NCI-H446 treated with DMSO at 0.1 percent for 48 hours (cell line): ENCODE data around the gene MEF2A.

ENCODE experiments used
- DNase-seq: peaks from one replicate; lab custom pipeline; 2025; lab: John Stamatoyannopoulos, UW

Gene MEF2A

GRCh38 chr15:99564221-99565048, 1.3 kb upstream of the MEF2A start:
- DNase-seq: peak; percentile 18

DNA sequence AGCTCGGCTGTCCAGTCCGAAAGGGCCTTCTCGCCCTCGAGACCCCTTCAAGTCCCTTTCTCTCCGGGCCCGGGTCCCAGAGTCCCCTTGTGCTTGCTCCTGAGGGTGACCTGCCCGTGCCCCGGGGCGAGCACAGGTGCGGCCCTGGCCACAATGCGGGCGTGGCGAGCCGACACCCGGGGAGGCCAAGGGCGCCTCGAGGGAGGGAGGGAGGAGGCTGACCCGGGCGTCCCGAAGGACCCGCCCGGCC, 810 bp upstream of the MEF2A start:
- DNase-seq: no peak

GRCh38 chr15:99566157-99566897, 543 bp downstream of the MEF2A start:
- no peak for DNase-seq

GRCh38 chr15:99568625-99569352, 3.0 kb downstream of the MEF2A start:
- DNase-seq: no peak

- no peak for DNase-seq
Measured at GRCh38 chr15:99571299-99571698, 5.5 kb downstream of the MEF2A start.

GRCh38 chr15:99574048-99574447, 8.3 kb downstream of the MEF2A start:
- DNase-seq: no peak

GRCh38 chr15:99574502-99574901, 8.7 kb downstream of the MEF2A start:
- no peak for DNase-seq

GRCh38 chr15:99578809-99579208, 13.0 kb downstream of the MEF2A start:
- no peak for DNase-seq

DNA sequence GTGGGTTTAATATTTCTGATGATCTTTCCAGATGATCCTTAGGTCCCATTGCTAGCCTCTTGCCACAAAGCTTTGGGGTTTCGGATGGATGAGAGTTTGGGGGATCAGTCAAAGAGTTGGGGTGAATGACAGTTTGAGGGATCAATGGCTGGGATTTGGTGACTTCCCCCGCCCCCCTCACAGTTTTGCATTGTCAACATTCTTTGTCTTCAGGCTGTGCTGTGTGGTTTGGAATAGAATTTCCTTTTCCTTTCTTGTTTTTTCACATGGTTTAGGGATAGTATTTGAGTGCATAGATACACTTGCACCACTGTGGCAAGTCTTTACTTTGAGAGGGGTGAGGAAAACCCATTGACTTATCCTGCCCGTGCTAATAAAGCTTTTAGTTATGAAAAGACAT, 14.3 kb downstream of the MEF2A start:
- no peak for DNase-seq

GRCh38 chr15:99582508-99582960, 16.8 kb downstream of the MEF2A start:
- DNase-seq: no peak

GRCh38 chr15:99584081-99584600, 18.4 kb downstream of the MEF2A start:
- no peak for DNase-seq

DNA sequence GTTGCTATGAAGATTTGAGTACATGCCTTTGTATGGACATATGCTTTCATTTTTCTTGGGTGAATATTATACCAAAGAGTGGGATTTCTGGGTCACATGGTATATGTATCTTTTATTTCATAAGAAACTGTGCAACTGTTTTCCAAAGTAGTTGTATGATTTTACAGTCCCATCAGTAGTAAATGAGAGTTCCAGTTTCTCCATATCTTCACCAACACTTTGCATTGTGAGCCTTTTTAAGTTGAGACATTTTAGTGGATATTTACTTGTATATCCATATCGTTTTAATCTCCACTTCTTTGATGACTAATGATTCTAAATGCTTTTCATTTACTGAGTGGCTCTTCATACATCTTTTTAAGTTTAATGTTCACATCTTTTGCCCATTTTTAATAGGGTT, 20.3 kb downstream of the MEF2A start:
- no peak for DNase-seq

GRCh38 chr15:99589801-99590200, 24.0 kb downstream of the MEF2A start:
- no peak for DNase-seq

- DNase-seq: no peak
Measured at GRCh38 chr15:99590913-99591646, 25.3 kb downstream of the MEF2A start.

DNA sequence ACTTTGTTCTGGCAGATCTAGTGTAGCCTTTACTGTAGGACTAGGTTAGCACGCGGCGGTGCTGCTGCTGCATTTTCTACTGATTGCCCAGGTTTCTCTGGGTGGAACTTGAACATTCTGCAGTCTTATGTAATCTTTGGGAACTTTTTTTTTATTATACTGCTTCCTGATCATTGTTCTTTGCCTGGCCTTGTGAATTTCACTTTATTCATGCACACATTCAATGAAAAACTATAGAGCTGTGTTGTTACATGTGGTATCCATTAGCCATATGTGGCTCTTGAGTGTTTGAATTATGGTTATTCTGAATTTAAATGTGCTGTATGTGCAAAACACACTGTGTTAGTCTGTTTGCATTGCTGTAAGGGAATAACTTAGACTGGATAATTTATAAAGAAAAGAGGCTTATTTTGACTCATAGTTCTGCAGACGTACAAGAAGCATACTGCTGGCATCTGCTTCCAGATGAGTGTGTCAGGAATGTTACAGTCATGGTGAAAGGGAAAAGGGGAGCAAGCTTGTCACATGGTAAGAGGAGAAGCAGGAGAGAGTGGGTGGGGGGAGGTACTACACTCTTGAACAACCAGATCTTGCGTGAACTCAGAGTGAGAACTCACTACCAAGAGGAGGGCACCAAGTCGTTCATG, 26.5 kb downstream of the MEF2A start:
- no peak for DNase-seq

DNA sequence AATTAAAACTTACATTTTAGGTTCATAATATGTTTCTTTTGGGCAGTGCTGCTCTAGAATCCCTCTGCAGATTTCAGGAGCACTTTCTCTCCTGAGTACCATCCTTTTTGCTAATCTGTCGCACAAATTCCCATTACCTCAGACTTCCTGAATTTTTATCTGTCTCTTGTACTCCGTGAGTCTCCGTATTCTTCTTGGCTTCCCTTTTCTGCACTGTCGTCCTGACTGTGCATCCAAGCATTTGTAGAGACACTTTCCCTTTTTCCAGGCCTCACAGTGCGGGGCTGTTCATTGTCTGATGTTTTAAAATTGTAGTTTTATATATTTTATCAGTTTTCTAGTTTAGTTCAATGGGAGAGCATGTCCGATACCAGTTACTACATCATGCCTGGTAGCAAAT, 27.3 kb downstream of the MEF2A start:
- no peak for DNase-seq

- DNase-seq: no peak
Measured at GRCh38 chr15:99594916-99595315, 29.1 kb downstream of the MEF2A start.

- no peak for DNase-seq
Measured at GRCh38 chr15:99598296-99598695, 32.5 kb downstream of the MEF2A start.

- DNase-seq: no peak
Measured at GRCh38 chr15:99603828-99604227, 38.0 kb downstream of the MEF2A start.

GRCh38 chr15:99604865-99605264, 39.1 kb downstream of the MEF2A start:
- DNase-seq: no peak

DNA sequence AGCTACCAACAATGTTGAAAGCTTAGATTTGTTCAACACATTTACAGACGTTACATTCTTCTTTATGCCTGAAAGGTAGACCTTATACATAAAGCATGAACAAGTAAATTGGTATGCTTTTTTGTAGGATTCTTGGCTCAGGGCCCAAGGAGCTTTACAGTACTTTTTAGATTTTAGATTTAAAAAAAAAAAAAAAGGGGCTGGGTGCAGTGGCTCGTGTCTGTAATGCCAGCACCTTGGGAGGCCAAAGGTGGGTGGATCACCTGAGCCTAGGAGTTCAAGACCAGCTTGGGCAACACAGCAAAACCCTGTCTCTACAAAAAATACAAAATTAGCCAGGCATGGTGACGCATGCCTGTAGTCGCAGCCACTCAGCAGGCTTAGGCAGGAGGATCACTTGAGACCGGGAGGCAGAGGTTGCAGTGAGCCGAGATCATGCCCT, 39.7 kb downstream of the MEF2A start:
- no peak for DNase-seq
